ENCODE results near the gene PLEKHB1. TPM values are rescaled to one million over a fixed set of nuclear protein-coding genes. Genes with fewer than 3 reads are reported as not detected.

The PLEKHB1 gene
- total RNA-seq, result 10 to 100 TPM in 1 of 4 donors, 1 to 10 TPM in 3; 4.2 to 10.4 (median 5.3) TPM

- no peak for DNase-seq
- no peak within 1 kb of the TSS for H3K27ac ChIP-seq
- ATAC-seq, result no peak
- H3K4me1 ChIP-seq, result peaks cover 0 to 3% of the 10 kb centered on the region in 2 donors
- intact Hi-C loops (cut with DNase I; ENCODE audit: low total_unique reads) (no loop called here), in situ Hi-C loops (cut with MboI; ENCODE audit: low sequenced_read_pairs in 4 of 4) (no loop called here)
- no peak for TF ChIP-seq CTCF (IDR thresholded peaks at IDR 0.05 in 4 of 5, conservative IDR thresholded peaks at IDR 0.05 in 1 of 5)
- TF ChIP-seq POLR2A (IDR thresholded peaks at IDR 0.05), result no peak
- peak within 1 kb of the TSS; percentile 21 to 43 (median 39) for H3K4me3 ChIP-seq
- H3K9me3 ChIP-seq, result no peaks in the 10 kb centered on the region
- H3K27me3 ChIP-seq, result no peaks in the 10 kb centered on the region
- H3K36me3 ChIP-seq, result no peaks in the 10 kb centered on the region
These were observed at the start of gene PLEKHB1 for GRCh38 chr11:73645972-73646631. TSS of gene PLEKHB1 (plus strand) at chr11:73646581. CDS start at chr11:73646609, 28 bp downstream.

- Histone ChIP-seq H3K36me3 (no peaks in the 10 kb centered on the region), H3K27me3 (no peaks in the 10 kb centered on the region), H3K27ac (peak overlapping the region; percentile 87 to 93 (median 92)), H3K9me3 (no peaks in the 10 kb centered on the region), H3K4me1 (peaks cover 25 to 31% of the 10 kb centered on the region in 2 donors), H3K4me3 (peak overlapping the region; percentile 83 to 99 (median 94))
- TF ChIP-seq CTCF (IDR thresholded peaks at IDR 0.05 in 4 of 5, conservative IDR thresholded peaks at IDR 0.05 in 1 of 5) (peak in 1 of 5 experiments; percentile 9), POLR2A (IDR thresholded peaks at IDR 0.05) (no peak)
- ATAC-seq, result no peak
- in situ Hi-C loops (cut with MboI; ENCODE audit: low sequenced_read_pairs in 4 of 4), result no loop called here
- DNase-seq, result no peak
- intact Hi-C loops (cut with DNase I; ENCODE audit: low total_unique reads), result loop anchor here (5.0 kb wide), 1 partner anchor 190 kb away; the partner anchor contains the start of gene MRPL48
These were observed 48.9 kb upstream of the PLEKHB1 start for GRCh38 chr11:73597336-73597955.

- Histone ChIP-seq H3K27me3 (no peaks in the 10 kb centered on the region), H3K4me1 (peaks cover 25 to 31% of the 10 kb centered on the region in 2 donors), H3K9me3 (no peaks in the 10 kb centered on the region), H3K4me3 (peak within 1 kb of the TSS; percentile 83 to 99 (median 94)), H3K36me3 (no peaks in the 10 kb centered on the region), H3K27ac (peak within 1 kb of the TSS; percentile 87 to 93 (median 92))
- ATAC-seq (peak; percentile 97 to 98), DNase-seq (peak; percentile 93 to 95)
- peak in 4 of 5 experiments; percentile 33 to 41 (median 36) for TF ChIP-seq CTCF (IDR thresholded peaks at IDR 0.05 in 4 of 5, conservative IDR thresholded peaks at IDR 0.05 in 1 of 5)
- peak; percentile 74 to 77 for TF ChIP-seq POLR2A (IDR thresholded peaks at IDR 0.05)
- in situ Hi-C loops (cut with MboI; ENCODE audit: low sequenced_read_pairs in 4 of 4) (no loop called here), intact Hi-C loops (cut with DNase I; ENCODE audit: low total_unique reads) (loop anchor here (2.0 to 5.0 kb wide), 3 partner anchors 117 to 289 kb away; partner anchors contain the start of genes ARHGEF17 and MRPL48)
These were observed 48.2 kb upstream of the PLEKHB1 start, which contains the start of gene FAM168A for GRCh38 chr11:73597956-73598718. TSS of gene FAM168A (minus strand) at chr11:73598112. CDS start at chr11:73468474, 129,638 bp downstream.

GRCh38 chr11:73598719-73599379 is 47.5 kb upstream of the PLEKHB1 start:
- ATAC-seq (no peak), DNase-seq (no peak)
- Histone ChIP-seq H3K27ac (peak overlapping the region; percentile 87 to 93 (median 92)), H3K9me3 (no peaks in the 10 kb centered on the region), H3K27me3 (no peaks in the 10 kb centered on the region), H3K4me3 (peak overlapping the region; percentile 83 to 99 (median 94)), H3K4me1 (peaks cover 25 to 31% of the 10 kb centered on the region in 2 donors), H3K36me3 (no peaks in the 10 kb centered on the region)
- TF ChIP-seq POLR2A (IDR thresholded peaks at IDR 0.05) (no peak), CTCF (IDR thresholded peaks at IDR 0.05 in 4 of 5, conservative IDR thresholded peaks at IDR 0.05 in 1 of 5) (no peak)
- intact Hi-C loops (cut with DNase I; ENCODE audit: low total_unique reads), result loop anchor here (2.0 to 5.0 kb wide), 3 partner anchors 118 to 290 kb away; partner anchors contain the start of genes ARHGEF17 and MRPL48
- in situ Hi-C loops (cut with MboI; ENCODE audit: low sequenced_read_pairs in 4 of 4), result no loop called here

Measured in gastrocnemius medialis (tissue), 4 donors.